MM.1S (cell line): ENCODE data around the gene SERPINA12.
"Not testable (repeated sequence)": the region's sequence is repeated elsewhere in the genome, so short reads cannot be mapped to it uniquely, and the experiment has no call there.

ENCODE experiments used
- EZH2 ChIP-seq: fragments of 300-600 bp; sonication (generic); optimal IDR thresholded peaks from 2 replicates; pipeline ENCODE3; 2017; ENCODE audit warnings: low read depth, mild to moderate bottlenecking, antibody characterized with exemption, low read length, mixed read lengths
- TF ChIP-seq, protein P1 (sequence below): fragments of 300-600 bp; sonication (generic); IDR thresholded peaks from 2 replicates; pipeline ENCODE4 v1.5.1; 2016; ENCODE audit warnings: antibody characterized with exemption, low read length, mixed read lengths

GRCh38 chr14:94510481-94510880 lies 1.2 kb upstream of the SERPINA12 start:
- TF ChIP-seq, protein P1, sequence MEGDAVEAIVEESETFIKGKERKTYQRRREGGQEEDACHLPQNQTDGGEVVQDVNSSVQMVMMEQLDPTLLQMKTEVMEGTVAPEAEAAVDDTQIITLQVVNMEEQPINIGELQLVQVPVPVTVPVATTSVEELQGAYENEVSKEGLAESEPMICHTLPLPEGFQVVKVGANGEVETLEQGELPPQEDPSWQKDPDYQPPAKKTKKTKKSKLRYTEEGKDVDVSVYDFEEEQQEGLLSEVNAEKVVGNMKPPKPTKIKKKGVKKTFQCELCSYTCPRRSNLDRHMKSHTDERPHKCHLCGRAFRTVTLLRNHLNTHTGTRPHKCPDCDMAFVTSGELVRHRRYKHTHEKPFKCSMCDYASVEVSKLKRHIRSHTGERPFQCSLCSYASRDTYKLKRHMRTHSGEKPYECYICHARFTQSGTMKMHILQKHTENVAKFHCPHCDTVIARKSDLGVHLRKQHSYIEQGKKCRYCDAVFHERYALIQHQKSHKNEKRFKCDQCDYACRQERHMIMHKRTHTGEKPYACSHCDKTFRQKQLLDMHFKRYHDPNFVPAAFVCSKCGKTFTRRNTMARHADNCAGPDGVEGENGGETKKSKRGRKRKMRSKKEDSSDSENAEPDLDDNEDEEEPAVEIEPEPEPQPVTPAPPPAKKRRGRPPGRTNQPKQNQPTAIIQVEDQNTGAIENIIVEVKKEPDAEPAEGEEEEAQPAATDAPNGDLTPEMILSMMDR, result not testable (repeated sequence)
- TF ChIP-seq EZH2, result not testable (repeated sequence)
